ENCODE data around the gene ROR1.

The ROR1 gene

DNA sequence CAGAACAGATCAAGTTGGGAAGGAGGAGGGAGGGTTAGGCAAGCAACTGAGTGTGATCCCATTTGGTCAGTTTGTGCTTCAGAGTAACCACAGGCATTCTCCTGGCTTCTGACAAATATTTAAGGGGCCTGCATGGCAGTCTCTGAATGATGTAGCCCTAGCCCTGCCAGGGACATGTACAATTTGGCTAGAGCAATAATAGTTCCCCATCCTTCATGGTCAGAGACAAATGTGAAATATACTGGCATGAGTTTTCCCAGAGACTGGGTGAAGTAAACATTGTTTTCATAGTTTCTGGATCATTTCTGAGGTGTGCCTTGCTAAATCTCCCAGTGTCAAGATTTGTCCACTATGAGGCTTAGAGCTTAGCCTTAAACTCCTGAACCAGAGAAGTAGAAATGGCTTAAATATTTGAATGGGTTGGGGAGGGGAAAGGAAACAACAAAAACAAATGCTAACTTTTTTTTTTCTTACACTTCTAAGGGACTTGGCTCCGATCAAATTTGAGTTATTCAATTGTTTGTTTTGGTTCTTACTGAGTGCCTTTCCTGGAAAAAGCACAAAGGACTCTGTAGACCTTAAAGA, 387.6 kb downstream of the ROR1 start:
- no peak for DNase-seq

DNA sequence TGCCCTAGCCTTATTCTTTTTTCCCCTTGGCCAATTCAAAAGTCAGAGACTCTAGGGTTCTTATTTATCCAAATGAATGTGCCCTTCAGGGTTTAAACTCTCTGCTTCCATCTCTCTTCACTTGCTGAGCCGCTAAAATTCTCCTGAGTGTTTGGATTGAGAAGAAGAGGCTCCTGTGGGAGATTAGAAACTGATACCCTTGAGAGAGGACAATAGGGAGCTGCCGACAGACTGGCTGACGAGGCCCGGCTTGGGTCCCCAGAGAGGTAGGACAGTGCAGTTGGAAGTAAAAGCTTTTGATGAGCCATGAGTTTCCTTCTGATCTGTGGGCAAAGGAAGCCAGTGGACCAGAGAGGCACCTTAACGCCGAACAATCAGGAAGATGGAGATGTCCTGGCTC, 388.3 kb downstream of the ROR1 start:
- DNase-seq, result no peak

DNA sequence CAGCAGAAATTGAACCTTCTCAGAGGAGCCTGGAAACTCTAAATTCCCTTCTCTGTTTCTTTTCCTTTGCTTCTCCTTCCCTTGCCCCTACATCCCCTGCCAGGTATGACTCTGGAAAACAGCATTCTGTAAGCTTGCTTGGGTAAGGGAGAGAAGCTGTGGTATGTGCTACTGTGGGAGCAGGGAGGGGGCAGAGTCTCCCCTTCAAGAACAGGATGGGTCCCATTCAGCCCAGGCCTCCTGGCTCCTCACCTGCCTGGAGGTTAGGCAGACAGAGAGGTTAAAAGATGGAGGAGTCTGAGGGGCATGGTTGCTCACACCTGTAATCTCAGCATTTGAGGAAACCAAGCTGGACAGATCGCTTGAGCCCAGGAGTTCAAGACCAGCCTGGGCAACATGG, 389.0 kb downstream of the ROR1 start:
- no peak for DNase-seq

DNA sequence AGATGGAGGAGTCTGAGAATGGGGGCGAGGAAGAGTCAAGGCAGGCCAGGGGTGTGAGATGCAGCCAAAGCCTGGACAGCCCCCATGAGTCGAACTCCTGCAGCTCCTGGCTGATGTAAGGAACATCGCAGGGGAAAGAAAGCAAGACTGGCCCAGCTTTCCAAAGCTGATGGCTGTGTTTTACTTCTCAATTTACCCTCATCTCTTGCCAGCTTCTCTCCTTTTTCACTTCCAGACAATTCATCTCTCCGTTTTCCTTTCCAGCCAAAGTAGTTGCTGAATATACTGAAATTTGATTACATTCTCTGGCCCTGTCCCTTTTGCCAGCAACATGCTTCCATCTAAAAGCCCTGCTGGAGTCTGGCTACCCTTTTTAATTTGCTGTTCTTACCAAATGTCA, 389.6 kb downstream of the ROR1 start:
- no peak for DNase-seq

DNA sequence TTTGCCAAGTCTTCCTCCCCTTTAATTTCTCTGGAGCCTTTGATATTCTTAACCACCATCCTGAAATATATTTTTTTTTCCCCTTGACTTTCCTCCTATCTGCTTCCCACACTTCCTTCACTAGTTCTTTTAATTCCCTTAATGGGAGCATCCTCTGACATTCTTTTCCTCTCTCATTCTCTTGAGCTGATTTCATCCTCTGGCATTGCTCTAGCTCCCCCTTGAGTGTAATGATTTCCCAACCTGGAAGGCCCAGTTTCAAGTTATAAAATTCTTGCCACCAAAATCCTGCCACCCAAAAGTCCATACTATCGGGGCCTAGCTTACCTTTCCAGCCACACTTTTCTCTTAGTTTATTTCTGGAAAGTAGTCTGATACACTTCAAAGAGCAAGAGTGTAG, 390.2 kb downstream of the ROR1 start:
- DNase-seq, result no peak

DNA sequence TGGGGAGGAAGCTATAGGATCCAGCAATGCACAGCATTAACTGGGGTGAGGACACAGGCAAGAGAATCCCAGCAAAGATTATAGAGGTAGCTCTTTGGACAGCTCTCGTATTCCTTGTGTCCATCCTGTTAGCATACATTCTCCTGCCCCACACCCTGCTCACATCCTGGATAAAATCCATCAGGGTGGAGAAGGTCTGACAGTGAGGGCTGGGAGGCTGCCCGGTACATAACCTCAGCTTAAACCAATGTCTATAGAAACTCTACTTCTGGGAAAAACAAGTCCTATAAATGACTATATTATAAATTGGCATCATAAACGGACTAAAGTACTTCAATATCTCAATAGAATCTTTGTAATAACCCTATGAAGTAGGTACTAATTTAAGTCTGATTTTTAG, 392.8 kb downstream of the ROR1 start:
- no peak for DNase-seq

DNA sequence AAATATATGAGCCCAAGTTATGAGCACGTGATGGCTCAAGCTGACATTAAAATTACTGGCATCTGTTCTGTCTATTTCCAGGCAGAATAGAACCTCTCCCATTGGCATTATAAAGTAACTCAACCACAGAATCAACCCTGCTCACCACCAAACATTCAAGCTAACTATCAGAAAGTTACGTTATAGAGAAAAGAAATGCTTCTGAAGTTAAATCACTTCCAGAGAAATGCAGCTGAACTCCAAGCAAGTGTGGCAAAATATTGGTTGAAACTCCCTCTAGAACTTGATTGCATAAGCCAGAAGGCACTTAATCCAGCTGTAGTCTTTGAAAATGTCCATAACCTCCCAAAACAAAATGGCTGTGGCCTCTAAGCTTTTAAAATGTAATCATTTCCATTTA, 393.4 kb downstream of the ROR1 start:
- DNase-seq, result no peak

DNA sequence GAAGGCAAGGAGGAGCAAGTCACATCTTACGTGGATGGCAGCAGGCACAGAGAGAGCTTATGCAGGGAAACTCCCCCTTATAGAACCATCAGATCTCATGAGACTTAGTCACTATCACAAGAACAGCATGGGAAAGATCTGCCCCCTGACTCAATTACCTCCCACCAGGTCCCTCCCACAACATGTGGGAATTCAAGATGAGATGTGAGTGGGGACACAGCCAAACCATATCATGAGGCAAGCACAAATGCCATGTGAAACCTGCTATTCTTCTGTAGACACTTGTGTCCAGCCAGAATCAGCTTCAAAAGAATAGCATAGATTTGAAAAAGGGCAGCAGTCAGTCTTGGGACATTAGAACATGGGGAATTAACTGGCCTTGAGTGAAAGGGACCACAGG, 397.4 kb downstream of the ROR1 start:
- DNase-seq, result no peak

DNA sequence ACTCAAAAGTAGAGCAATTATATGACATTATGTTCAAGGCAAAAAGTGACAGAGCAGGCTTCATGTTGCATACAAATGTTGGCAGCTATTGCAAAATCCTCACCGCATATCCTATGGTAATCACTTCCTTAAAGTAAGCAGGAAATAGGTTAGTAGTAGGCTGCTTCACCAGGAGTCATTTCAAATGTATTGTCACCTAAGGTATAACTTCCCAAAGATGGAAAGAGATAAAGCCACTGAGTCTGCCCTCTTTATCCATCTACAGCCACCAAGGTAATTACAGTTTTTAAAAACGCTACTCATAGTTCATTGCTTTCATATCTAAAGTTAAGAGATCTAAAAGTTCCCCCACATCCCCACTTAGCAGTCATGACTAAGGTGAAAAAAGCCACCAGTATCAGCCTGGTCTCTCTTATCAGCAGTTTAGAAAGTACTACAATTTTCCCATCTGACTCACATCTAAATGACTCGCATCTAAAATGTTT, 398.0 kb downstream of the ROR1 start:
- DNase-seq, result no peak

DNA sequence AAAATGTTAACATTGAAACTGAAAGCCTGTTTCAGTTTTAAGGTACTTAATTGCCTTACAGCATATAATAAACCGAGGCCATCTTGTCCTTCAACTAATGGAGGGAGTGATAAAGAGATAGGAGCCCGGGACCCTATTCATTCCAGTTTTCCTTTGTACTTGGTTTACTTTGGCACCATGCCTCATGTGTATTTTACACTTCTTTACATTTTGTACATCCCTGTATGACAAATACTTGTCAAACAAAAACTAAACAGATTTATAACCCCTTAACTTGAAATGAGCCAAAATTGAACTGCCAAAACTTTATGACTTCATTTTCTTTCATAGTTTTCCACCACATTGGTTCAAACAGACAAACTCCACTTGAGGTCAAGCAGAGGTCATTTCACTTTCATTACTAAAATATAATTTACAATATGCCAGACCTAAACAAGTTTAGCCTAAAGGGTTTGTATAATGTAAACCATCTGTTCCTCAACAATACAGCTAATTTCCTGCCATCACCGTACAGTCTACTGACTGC, 398.7 kb downstream of the ROR1 start:
- DNase-seq, result no peak

DNA sequence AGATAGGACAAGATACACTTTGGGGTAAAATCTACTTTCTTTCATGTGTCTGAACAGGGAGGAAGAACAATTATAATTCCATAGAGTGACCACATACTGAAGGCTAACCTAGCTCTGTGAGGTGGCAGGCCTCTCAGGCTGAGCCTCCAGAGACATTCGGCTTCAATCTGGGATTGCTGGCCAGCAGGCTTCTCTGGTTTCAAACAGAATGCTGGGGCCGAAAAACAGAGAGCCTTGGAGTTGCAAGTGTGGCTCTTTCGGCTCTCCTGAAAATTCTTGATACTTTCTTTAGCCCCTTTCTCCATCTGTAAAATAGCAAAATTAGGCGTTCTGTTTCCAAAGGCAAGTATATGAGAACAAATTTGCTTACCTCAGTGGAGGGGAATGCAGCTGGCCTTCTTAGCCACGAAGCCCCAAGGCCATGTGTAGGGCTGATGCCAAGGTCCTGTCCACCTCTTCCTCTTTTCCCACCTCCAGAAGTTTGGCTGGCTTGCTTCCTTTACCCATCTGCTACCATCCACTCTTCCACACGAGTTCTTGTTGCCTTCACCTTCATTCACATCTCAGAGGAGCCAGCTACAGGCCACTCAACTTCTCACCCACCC, 399.6 kb downstream of the ROR1 start:
- no peak for DNase-seq

DNA sequence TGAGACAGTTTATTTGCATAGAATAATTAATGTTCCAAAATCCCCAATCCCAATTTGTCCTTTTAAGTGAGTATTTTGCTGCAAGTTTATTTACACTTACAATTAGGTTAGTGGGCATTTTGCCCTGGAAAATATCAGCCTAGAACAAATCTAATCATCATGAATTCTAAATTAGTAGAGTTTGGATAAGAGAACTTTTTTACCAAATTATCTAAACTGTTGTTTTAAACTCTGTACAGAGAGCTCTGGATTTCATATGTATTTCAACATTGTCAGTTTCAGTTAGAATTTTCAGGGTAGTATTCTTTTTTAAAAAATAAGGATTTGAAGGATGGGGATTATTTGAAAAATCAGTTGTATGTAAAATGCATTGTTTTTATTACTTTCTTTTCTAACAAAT, 401.8 kb downstream of the ROR1 start:
- DNase-seq, result no peak

DNA sequence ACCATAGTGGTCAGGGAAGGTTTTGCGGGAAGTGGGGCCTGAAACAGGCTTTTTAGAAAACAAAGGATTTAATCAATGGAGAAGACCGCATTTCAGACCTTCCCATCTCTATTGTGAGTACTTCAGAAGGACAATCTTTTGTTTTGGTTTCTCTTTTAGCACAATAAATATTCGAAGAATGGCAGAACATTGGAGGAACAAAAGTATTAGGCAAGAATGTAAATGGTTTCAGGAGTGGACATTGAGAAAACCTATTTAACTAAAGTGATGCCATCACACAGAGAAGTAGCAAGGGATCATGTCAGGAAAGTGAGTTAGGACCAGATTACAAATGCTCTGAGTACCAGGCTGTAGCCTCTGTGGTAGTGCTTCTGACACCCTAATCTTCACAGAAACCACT, 402.8 kb downstream of the ROR1 start:
- no peak for DNase-seq

DNA sequence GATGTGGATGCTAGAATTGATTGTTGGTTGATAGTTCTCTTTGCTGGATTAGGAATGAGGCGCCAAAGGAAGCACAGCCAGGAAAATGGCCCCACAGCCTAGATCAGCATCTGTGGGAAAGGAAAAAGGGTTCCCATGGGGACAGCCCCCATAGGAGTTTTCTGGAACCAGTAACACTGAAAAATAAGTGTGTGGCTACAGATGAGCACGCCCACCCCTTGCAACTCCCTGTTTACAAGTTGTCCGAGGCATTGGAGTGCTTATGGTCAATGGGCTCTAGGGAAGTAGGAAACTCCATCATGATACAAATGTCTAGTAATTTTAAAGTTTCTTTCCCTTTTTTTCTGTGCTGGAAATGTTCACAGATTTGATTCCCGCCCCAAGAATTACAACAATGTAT, 405.8 kb downstream of the ROR1 start:
- DNase-seq, result no peak

DNA sequence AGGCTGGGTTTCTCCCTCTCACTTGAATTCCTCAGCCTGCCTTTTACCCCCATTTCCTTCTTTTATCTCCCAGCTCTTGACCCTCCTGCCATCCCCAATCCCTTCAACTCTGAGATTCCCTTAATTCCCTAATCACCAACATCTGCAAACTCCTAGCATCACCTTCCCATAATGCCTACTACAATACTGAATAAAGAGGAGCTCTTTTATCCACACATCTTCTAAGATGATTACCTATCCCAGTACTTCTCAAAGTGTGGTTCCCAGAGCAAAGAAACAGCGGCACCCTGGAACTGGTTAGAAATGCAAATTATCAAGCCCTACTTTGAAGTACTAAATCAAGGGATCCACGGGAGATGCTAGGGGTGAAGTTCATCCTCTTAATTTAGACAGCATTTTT, 408.4 kb downstream of the ROR1 start:
- DNase-seq, result no peak

DNA sequence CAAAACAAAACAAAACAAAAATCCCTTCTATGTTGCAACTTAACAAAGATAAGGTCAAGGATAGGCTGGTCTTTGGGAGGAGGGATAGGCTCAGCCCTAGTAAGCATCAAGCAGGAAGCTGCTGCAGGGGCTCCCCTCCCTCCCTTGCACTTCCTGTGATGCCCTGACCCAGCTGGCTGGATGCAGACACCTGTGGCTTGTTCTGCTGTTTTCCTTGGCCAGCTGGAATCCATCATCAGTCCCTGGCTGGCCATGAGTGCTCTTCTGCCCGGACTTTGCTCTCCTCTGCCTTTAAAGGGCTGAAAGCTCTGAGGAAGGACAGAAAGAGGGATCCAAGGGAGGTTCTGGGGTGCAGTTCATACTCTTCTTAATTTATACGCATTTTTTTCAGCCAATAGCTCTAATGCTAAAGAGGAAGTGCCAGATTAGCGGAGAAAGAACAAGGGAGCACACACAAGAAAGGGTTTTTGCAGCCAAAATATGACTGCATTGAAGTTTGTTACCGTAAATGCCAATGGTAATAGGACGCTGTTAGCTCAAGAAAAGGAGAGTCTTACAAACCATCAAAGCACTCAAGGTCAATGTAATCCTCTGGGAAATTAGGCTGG, 409.7 kb downstream of the ROR1 start:
- peak; percentile 38 for DNase-seq

DNA sequence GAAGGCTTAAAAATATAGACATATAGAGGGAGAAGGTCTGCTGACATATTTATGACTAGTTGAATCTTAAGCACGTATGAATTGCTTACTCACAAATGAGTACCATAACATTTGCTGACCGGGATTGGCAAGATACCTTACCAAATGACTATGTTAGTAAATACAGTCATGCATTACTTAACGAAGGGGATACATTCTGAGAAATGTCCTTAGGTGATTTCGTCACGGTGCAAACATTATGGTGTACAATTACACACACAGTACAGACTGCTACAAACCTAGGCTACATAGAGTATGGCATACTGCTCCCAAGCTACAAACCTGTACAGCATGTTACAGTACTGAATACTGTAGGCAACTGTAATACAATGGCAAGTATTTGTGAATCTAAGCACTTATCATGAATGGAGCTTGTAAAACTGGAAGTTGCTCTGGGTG, 410.2 kb downstream of the ROR1 start:
- peak; percentile 15 for DNase-seq

DNA sequence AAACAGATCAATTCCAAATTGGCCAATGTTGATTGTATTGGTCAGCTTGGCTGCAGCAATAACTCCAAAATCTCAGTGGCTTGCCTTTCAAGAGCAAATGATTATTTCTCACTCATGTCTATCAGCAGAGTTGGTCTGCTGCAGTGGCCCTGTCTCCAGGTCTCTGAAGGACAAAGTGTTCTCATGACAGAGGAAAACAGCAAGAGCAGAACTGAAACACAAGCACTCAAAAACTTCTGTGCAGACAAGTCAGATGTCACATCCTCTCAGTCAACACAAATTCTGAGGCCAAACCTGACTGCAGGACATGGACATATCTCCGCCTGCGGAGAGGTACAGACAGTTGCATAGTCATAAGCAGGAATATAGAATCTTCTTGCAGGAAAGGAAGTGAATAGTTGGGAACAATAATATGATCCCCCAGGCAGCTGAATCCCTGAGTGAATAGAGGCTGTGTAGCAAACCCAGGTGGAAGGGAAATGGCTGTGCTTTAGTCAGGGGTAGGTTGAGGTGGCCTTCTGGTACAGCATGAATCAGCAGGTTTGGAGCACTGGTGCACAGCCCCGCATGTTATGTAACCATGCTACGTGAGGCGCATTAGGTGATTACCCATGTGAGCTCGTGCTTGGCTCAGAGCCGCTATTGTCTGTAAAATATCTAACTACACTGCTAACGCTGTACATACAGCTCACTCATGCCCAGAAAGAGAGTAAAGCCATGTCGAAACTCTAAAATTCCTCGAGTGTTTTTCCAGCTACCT, 412.5 kb downstream of the ROR1 start:
- DNase-seq, result peak; percentile 41

DNA sequence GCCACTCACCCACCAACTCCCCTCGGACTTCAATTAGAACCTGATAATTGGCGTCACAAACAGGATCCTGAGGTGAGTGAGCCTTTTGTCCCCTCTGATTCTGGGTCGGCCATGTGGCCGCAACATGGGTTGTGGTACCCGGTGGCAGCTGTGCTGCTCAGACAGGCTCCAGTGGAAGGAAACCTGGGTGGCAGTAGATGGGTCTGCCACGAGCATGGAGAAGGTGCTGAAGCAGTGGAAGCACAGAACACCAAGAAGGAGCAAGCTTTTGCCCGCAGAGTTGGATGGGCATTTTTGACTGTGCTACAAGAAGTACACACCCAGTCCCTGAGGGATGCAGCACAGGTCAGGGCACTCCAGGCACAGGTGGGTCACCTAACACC, 413.1 kb downstream of the ROR1 start:
- peak; percentile 31 for DNase-seq

DNA sequence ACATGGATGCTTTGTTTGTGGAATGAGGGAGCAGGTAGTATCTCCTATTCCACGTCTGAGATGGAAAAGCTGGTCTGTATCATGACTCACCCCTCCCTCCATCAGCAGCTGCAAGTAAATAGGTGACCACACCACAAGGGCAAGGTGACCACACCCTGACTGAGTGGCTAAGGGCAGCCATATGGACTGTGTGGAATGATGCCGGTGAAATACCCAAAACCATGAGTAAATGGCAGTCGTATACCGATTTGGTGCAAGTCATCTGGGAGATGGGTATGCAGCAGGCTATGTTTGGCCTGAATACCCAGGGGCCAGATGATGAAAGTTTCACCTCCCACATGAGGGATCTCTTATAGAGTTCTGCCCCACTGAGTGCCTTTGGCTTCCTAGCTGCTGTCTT, 413.8 kb downstream of the ROR1 start:
- DNase-seq, result no peak

DNA sequence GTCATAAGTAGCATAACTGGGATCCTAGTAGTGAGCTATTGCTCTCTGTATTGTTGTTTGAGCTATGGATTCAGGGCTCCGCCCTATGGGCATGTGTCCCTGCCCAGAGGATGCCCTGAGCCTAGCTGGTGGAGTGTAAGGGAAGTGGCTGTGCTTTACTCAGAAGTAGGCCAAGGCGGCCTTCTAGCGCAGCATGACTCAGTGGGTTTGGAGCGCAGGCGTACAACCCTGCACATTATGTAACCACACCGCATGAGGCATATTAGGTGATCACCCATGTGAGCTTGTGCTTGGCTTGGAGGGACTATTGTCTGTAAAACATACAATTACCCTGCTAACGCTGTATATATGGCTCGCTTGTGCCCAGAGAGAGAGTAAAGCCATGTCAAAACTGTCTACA, 418.5 kb downstream of the ROR1 start:
- no peak for DNase-seq

DNA sequence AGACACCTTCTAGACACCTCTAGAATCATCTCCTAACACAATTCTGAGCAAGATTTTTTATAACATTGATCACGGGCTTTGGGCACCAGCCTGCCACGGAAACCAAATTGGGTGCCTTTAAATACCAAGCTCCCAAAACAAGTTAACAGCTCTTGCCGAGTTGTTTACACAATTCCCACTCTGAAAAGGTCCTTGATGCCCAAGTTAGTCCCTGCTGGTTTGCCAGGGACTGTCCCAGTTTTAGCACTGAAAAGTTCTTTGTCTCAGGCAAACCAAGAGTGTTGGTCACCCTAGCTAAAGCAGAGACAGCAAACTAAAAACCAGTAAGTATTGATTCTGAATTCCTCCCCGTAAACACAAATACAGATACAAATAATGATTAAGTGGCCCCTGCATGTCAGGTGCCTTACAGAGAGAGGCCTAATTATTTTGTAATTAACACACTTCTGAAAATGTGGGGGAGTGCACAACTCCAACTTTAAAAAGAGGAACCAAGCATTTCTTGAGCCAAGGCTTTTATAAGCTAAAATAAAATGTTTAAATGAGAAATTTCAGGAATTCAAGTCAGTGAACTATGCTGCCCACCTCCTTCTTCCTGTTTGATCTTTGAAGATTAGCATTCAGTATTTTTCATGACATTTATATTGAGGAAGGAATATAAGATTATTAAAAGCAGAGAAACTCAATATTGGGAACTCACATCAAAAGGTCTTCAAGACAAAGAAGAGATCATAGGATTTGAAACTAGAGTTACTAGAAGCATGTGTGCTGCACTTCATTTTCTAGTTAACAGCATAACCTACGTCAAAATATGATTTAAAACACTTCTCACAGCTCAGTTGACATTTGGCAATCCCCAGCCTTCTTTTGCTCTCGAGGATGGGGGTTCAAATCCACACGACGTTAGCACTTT, 420.6 kb downstream of the ROR1 start:
- DNase-seq, result peak; percentile 12

DNA sequence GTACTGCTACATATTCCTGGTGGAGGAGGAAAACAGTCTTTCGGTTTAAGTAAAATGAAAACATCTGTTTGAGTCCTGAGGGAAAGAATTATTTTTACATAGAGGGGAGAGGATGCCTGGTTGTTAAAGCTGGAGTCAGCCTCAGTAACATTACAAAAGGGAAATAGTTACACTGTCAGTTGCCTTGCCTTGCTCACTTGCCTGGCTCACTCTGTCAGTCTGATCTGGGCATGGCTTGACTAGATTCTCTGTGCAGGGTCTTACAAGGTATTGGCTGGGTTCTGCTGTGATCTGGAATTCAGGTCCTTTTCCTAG, 421.2 kb downstream of the ROR1 start:
- DNase-seq, result no peak

Measured in right forelimb (tissue), 1 donor.